Measurements from ENCODE around the gene JAG1.
"Not testable (repeated sequence)": the region's sequence is repeated elsewhere in the genome, so short reads cannot be mapped to it uniquely, and the experiment has no call there.

JAG1 gene

DNA sequence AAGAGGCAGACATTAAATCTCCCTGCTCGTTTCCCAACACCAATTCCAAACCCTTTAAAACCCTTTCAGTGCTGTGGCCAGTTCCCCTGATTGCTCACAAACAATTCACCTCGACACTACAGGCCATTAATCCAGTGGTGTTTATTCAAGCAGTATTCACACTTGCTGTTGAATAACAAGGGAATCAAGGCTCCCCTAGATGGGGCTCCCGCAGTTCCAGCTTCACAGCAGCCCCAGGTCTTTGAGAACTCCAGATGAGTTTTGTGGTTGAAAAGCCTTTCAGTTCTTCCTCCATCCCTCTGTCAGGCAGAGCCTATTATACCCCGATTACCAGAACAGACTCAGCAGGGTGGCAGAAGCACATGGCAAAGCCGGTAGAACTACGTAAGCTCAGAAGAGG is 36.2 kb downstream of the JAG1 start:
- no peak for DNase-seq (ENCODE audit: low read depth in 2 of 2)

DNA sequence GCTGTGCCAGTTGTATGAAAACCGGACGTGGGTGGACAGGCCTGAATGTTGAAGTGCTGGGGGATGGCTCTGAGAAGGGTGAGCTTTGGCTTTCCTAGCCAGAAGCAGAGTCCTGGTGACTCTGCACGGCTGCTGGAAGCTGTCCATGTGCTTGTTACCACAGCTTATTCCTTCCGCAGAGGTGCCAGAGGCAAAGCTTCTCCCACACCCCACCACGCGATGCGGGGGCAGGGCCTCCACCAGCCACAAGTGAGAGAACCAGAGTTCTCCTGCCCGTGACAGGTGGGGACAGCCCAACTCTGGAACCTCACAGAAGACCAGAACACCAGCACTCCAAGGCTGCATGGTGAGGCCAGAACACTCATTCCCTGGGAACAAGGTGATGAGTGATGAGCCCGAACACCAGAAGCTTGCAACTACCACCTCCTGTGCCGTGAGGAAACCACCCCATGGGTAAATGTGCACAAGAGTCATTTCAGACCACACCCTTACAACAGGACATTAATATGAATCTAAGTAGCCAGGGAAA is 36.7 kb downstream of the JAG1 start:
- DNase-seq (ENCODE audit: low read depth in 2 of 2): no peak

DNA sequence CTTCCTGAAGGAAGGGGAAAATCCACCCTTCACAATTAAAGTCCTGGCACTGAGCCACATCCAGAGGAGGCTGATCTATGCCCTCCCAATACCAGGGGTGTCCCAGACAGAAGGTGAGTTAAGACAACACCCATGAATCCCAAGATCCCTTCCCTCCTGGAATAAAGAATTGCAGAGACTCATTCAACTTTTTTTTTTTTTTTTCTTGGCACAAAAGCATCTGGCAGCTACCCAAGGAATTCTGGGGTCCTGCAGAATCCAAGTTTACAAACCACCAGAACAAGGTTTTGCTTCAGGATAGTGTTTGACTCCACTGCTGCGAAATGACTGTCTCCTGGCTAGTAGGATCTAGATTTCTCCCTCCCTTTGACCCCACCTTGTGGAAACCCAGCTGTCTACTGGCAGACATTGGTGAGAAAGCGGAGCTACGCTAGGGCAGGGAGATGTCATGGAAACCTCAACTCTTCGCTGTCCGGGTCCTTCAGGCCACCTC is 37.4 kb downstream of the JAG1 start:
- no peak for DNase-seq (ENCODE audit: low read depth in 2 of 2)

DNA sequence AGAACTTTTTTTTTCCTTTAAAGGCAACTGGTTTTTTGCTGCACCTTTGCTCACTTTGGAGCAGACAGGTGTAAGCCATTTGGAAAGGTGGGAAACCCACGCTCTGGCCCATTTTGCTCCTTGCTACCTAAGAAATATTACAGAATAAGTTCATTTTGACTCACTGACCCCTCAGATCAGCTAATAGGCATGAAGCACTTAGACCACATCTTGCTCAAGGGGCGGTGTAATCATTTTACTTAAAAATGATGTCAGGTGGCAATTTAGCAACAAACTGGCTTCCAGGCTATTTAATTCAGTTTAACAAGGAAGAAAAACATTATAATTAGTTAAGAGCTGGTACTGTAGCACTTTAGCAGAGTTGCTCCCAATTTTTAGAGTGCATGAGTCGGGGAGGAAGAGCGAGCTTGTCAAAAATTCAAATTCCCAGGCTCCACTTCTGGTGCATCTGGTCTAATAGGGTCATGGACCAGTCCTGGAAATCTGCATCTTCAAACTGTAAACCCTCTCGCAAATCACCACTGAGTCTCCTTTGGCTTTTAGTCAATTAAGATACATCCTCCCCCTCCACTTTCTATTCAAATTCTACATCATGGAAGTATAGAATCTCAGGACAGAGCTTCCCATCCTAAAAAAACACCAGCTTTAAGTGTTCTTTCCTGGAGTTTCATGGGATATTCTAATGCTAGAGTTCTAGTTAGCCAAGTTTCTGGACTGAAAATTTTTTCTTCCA is 38.2 kb downstream of the JAG1 start:
- no peak for DNase-seq (ENCODE audit: low read depth in 2 of 2)

DNA sequence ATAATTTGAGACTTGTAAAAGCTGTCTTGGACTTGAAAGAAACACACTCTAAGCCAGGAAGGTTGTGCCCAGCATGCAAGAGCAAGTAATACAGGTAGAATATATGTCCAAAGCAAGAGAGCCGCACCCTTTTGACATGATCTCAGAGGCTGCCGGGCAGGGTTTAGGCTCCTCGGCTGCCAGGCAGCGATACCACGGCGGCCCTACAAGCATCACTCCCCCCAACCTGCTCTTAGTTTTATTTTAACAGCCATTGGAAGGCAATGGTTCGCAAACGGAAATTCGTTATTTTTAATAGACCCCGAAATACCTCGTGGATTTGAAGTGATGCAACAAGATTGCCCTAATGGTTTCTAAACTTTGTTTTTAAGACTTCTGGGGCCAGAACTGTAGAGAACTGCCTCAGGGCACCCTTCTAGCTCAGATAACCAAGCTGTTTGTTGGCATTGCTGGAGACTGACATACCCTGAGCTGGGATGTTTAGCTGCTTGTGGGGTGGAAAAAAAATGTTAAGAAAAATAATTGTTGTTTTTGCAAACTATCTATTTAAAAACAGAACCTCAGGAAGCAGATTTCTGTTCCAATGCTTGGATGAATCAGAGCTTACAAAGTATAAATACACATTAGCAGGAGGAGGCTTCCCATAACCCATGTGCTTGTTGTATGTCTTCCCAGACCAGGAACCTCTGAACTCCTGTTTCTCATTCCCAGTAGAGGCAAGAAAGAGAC is 39.0 kb downstream of the JAG1 start:
- no peak for DNase-seq (ENCODE audit: low read depth in 2 of 2)

DNA sequence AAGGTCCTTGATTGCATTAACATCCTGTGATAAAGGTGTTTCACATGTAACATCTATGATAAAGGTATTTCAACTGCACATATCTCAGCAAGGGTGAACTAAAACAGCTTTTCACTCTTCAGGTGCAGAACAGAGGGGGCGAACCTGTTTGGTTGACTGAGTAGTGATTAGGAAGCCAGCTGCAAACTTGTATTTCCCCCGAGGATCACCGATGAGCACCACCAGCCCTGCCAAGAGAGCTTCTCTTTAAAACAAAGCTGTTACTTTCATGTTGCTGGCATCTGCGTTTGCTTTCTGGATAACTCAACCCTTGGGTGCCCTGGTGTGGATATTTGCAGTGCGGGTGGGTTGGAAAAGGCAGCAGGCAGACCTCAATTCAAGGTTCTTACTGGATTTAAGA is 39.6 kb downstream of the JAG1 start:
- DNase-seq (ENCODE audit: low read depth in 2 of 2): no peak

DNA sequence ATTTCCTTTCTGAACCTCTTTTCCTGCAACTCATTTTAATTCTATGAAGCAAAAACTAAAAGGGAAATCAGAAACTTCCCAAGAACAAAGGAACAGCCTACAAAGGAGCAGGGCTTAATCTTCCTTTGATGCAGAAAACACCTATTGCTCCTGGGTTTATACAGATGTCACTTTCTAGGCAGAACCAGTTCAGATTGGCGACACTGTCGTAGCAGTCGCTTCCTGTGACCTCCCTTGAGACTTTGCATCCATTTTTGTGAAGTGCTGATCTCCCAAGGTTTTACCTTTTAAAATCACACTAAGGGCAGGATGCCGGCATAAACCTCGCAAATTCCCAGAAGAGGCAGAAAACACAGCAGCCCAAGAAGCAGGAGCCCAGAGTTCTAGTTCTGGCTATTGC is 40.1 kb downstream of the JAG1 start:
- DNase-seq (ENCODE audit: low read depth in 2 of 2): no peak

DNA sequence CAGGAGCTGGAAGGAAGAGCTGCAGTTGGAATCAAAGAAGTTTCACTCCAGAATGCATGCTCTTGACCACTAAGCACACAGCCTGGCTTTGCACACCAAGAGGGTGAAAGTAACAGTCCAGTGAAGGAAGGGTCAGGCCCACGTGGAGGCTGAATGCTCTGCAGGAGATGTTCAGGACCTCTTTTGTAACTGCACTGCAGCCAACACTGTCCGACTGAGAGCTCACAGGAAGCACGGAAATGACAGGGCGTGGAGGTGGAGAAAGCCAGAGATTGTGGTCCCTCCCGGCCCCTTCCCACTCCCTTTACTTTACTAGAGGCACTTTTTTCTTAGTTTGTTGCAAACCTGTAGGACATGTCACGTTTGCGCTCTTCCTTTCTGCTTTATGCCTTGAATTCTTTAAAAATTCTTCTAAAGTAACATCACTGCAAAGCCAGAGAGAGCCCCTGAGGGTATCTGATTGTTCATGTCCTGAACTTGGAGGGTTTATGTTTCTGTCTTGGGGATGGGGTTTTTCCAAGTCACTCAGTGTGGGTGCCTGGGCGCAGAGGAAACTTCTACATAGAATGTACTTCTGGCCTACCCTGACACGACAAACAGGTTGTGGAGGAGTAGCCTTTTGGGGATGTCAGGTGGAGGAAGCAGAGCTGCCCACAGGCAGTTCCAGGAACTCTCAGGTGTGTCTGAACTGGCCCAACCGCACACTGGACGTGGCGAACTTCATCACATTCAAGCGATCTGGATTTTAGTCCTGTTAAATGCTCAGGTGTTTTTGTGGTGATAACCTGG is 40.9 kb downstream of the JAG1 start:
- DNase-seq (ENCODE audit: low read depth in 2 of 2): no peak

DNA sequence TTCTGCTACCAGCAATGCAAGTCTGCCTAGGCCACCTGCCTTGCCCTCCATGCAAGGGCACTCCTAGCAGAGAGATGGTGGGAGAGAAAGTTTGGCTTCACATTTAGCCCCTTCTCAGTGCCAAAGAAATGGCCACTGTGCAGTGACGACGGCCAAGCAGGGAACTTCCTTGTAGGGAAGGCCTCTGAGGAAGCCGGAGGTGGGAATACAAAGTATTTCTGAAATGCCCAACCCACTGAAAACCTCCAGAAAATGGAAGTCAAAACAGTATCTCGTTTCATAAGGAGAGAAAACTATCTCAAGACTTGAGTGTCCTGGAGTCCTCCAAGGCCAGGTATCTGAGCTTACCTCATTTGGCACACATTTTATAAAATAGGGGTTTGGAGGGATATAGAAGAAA is 42.7 kb downstream of the JAG1 start:
- DNase-seq (ENCODE audit: low read depth in 2 of 2): no peak

DNA sequence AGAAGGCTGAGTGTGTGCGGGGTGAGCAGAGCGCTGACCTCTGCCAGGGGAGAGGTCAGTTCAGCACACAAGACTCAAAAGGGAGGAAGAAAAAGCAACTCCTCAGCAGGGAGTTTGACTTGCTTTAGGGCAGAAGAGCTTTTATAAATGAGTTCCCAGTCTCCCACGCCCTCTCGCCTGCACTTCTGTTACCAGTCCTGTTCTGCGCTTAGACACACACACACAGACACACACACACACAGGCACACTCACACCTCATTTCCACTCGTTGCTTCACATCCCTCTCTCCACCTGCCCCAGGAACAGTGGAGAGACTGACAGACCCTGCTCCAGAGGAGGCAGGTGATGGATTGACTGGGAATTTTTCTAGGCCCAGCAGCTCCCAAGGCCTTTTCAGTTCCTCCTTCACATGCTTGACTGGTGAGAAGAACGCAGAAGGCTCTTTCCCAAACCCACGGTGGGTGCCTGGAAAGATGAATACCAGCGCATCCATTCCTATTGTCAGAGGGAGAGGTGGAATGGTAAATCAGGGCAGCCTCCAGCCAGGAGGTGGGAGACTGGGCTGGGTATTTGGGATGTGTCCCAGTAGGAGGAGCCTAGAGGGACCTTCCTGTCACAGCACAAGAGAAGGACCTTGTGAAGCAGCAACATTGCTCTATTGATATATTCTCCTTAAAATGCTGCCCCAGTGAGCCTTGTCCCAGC is 43.7 kb downstream of the JAG1 start:
- no peak for DNase-seq (ENCODE audit: low read depth in 2 of 2)

DNA sequence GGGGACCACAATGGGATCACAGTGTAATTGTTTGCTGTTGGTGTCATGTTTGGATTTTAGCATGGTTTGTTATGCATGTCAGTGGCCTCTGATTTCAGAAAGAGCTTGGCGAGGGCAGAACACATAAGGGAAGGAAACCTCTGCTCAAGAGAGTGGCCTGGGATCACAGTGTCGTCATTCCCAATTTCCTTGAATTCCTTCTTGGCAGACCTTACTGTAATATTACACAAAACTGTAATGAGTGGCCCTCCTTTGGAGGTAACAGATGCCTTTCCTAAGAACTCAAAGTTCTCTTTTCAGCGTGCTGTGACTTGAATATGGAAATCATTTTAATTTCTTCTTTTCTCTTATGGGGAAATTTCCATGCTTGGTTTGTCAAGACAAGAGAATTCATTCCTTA is 46.9 kb downstream of the JAG1 start:
- no peak for DNase-seq (ENCODE audit: low read depth in 2 of 2)

DNA sequence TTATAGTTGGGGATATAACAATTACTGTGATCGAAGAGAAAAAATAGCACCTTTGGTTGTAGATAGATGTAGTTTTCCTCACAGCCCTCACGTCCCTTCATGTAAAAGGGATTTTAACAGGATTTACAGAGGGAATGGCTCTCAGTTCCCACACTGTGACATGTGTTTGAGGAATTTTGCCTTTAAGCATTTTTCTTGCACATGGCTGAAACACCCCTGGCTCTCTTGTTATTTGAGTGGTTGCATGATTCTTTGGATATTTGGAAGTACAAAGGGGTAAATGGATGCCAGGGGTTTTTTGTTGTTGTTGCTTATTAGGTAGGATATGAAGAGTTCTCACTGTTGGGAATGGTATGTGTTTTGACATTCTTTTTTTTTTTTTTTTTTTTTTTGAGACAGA is 48.2 kb downstream of the JAG1 start:
- DNase-seq (ENCODE audit: low read depth in 2 of 2): no peak

DNA sequence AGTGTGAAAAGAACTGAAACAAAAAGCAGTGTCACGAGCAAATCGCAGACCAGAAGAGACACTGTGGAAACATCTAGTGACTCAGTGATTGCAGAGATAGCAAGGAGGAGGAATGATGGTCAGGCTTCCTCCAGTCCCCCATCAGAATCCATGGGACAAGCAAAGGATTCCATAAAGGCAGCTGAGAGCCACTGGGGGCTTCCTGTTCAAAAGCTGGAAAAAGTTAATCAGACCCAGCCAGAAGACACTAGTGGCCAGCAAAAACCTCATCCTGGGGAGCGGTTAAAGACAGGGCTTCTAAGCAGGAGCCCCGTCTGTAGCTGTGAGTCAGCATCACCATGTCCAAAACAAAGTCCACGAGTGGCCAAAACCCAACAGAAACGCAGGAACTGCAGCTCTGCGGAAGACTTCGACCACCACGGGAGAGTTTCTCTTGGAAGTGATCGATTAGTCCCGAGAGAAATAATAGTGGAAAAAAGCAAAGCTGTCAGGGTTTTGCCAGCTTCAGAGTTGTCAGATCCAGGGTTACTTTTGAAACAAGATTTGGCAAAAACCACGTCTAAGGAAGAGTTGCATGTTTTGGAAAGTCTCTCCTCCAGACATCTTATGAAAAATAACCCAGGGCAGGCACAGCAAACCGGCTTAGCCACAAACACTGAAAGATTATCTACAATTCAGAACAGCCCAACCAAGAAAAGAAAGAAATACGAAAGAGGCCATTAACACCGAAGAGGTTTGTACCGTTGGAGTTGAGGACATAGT is 51.0 kb downstream of the JAG1 start:
- DNase-seq (ENCODE audit: low read depth in 2 of 2): no peak

DNA sequence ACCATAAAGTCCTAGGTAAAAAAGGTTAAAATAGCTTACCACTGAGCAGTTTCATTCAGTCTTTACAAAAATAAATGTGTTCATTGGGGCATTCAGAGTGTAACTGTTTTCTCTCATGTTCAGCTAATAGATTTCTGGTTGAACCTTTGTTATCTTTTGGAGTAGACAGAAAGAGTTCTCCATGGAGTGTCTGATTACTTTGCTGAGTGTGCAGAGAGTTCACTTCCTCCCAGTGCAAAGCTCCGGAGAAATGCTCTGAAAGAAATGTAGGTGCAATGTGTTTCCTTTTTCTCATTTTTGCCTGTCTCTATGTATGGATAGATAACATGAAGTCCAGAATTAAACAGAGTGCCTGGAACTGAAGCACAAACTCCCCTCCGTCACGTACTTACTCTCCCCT is 52.6 kb downstream of the JAG1 start:
- no peak for DNase-seq (ENCODE audit: low read depth in 2 of 2)

DNA sequence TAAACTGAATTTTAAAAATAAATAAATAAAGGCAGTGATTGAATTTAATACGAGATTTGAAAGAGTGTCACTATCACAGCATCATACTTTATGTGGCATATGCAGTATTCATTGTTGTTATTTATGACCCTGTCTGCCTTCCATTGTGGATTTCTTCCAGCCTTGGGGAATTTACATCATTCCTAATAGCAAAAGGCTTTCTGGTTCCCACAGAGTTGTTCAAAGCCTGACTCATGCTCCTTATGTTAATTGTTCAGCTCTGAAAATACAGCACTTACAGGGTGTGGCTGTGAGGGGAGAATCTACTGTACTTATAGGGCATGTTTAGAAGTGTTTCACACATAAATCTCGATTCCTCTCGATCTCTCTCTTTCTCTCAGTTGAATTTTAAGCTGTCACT is 54.4 kb downstream of the JAG1 start:
- DNase-seq (ENCODE audit: low read depth in 2 of 2): no peak

DNA sequence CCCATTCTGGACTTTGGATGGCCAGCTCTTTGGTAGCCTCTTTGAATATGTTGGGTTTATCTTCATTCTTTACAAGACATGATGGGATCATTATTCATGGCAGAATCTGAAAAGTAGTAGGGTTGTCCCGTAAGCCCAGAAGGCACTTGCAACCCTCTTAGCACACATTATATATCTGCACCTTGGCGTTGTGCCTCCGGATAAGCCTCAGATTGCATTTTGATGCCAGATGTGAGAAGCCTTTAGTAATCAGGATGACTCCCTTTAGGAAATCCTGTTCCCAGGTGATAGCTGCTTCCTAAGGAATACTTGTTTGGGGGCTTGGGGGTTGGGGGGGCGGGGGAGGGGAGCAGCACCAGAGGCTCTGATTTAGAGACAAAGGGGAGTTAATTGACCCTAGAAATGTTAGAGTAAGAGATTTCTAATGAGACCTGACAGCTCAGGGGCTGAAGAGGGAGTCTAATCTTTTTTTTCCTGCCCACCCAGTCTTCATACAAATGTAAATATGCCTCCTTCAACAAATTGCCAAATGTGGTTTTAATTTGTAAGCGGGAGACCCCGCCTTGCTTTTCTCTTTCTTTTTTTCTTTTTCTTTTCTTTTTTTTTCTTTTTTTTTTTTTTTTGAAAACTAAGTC is 55.1 kb downstream of the JAG1 start:
- DNase-seq (ENCODE audit: low read depth in 2 of 2): no peak

DNA sequence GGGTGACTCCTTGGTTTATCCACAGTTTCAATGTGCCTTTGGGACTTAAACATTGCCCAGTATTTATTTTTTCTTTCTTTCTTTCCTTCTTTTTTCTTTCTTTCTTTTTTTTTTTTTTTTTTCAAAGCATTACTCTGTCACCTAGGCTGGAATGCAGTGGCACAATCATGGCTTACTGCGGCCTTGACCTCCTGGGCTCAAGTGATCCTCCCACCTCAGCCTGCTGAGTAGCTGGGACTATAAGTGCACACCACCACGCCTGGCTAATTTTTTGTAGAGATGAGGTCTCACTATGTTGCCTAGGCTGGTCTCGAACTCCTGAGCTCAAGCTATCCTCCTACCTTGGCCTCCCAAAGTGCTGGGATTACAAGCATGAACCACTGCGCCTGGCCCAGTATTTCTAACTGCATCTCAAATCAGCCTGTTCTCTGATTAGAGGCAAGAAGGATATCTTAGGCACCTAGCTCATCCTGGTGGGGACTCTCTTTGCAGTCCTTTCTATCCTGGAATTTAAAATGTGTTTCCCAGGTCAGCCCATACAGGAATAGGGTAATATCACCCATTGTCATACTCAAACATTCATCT is 56.2 kb downstream of the JAG1 start:
- DNase-seq (ENCODE audit: low read depth in 2 of 2): not testable (repeated sequence)

DNA sequence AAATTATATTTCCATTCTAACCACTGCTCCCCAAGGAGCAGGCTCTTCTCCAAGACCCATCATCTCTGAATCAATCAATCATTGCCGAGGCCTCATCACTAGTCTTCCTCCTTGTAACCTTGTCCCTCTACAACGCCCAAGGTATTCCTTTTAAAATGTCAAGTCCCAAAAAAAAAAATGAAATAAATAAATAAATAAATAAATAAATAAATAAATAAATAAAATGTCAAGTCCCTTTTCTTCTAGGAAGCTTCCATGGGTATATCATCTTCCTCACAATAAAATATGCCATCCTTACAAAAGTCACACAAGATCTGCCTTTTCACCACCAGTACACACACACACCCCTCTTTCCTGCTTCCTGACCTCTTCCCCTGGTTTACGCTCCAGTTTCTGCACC is 57.6 kb downstream of the JAG1 start:
- DNase-seq (ENCODE audit: low read depth in 2 of 2): no peak

DNA sequence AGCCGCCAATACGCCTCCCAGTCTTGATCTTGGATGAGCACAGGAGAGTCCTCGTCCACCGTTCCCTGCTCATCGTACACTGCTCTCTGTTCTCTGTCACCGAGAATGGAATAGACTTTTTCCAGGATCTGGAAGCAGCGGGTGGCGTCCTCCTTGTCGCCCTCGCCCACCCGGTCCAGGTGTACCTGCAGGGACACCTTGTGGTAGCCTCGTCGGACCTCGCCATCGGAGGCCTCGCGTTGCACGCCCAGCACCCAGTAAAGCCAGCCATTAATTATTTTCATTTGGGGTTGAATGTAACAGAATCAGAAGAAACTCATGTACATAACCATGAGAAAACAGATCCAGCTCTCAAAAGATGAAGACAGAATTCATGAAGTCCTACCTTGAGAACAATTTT is 59.9 kb downstream of the JAG1 start:
- DNase-seq (ENCODE audit: low read depth in 2 of 2): no peak

DNA sequence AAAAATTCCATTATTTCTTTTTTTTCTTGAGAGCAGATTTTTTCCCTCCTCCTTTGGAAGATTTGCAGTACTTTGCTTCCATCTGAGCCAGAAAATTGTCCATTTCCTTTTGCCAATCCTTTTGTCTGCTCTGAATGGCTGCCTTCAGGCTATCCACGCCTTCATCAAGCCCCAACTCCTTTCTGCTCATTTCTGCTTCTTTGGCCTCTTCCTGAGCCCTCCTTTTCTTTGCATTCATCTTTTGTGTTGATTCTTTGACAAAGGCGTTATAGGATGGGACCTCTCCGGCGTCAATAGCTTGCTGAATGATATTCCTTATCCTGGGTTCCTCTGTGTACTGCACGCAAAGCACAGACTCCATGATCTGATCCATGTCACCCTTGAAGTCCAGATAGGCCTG is 60.4 kb downstream of the JAG1 start:
- DNase-seq (ENCODE audit: low read depth in 2 of 2): not testable (repeated sequence)

Measured in stimulated activated CD8-positive, alpha-beta memory T cell treated with anti-CD3 and anti-CD28 coated beads, Interleukin-2, amount 100 ng/mL, for 1 hour (primary cell).